IMR-90 (cell line): ENCODE results near the gene HIPK1. TPM values are rescaled to one million over a fixed set of nuclear protein-coding genes. Genes with fewer than 3 reads are reported as not detected.

Experiments
- ATAC-seq: fragments of 200-7000 bp; cut with Tn5 transposase; 2 replicates; pipeline ENCODE4 v1.9.1; 2020; ENCODE audit warnings: low read depth, mild to moderate bottlenecking, moderate library complexity
- BruUV-seq: library from RNA; stranded (reverse); fragments of 400-500 nt; replicated peaks from 2 replicates; lab custom pipeline; 2021; lab: Mats Ljungman, UMichigan
- CTCF ChIA-PET: fragments of 300-600 bp; formaldehyde crosslinking; extraction: SDS; loops from one replicate; lab custom pipeline; 2021; ENCODE audit warnings: antibody characterized with exemption; lab: Yijun Ruan, JAX
- POLR2A ChIA-PET: fragments of 300-600 bp; sonication (Branson Sonifier 250); formaldehyde crosslinking; loops from one replicate; lab custom pipeline; 2022; ENCODE audit warnings: antibody characterized with exemption; ENCODE audit not compliant: unreplicated experiment; lab: Charles Lee
- DNase-seq: peaks from one replicate; pipeline ENCODE4 v3.0.0; 2013
- H2AFZ ChIP-seq: replicated peaks from 2 replicates; pipeline ENCODE3; 2013; ENCODE audit warnings: low read length, mild to moderate bottlenecking; ENCODE audit not compliant: poor library complexity
- H2AK5ac ChIP-seq: 2 replicates; pipeline ENCODE4 v1.6.1; 2013; ENCODE audit warnings: low read depth, low read length, inconsistent platforms
- H2AK9ac ChIP-seq: replicated peaks from 2 replicates; pipeline ENCODE3; 2013; ENCODE audit warnings: mild to moderate bottlenecking, low read depth, low read length, moderate library complexity; ENCODE audit not compliant: poor library complexity
- H2BK120ac ChIP-seq: 2 replicates; pipeline ENCODE4 v1.6.1; 2013; ENCODE audit warnings: low read depth, low read length, inconsistent platforms
- H2BK15ac ChIP-seq: 3 replicates; pipeline ENCODE4 v1.6.1; 2013; ENCODE audit warnings: low read depth, low read length, inconsistent platforms
- H2BK20ac ChIP-seq: 2 replicates; pipeline ENCODE4 v1.6.1; 2013; ENCODE audit warnings: low read depth, mild to moderate bottlenecking, inconsistent platforms, low read length, moderate library complexity
- H2BK5ac ChIP-seq: 2 replicates; pipeline ENCODE4 v1.6.1; 2013; ENCODE audit warnings: mild to moderate bottlenecking, low read depth, low read length, inconsistent platforms; ENCODE audit not compliant: poor library complexity, severe bottlenecking
- H3K14ac ChIP-seq: replicated peaks from 2 replicates; pipeline ENCODE4 v1.6.1; 2013; ENCODE audit warnings: low read depth, low read length, inconsistent platforms
- H3K18ac ChIP-seq: 2 replicates; pipeline ENCODE4 v1.6.1; 2013; ENCODE audit warnings: low read depth, low read length, control low read depth
- H3K23ac ChIP-seq: 2 replicates; pipeline ENCODE4 v1.6.1; 2013; ENCODE audit warnings: low read depth, low read length, inconsistent platforms
- H3K27ac ChIP-seq: 2 replicates; pipeline ENCODE4 v1.5.1; 2013; ENCODE audit warnings: mild to moderate bottlenecking, control low read depth, low read length; ENCODE audit not compliant: insufficient read depth
- H3K27me3 ChIP-seq: 2 replicates; pipeline ENCODE4 v1.6.1; 2013; ENCODE audit warnings: low read length; ENCODE audit not compliant: control insufficient read depth, insufficient read depth
- H3K36me3 ChIP-seq: 2 replicates; pipeline ENCODE4 v1.6.1; 2013; ENCODE audit warnings: low read length, mixed read lengths; ENCODE audit not compliant: control insufficient read depth, insufficient read depth
- H3K4ac ChIP-seq: 2 replicates; pipeline ENCODE4 v1.6.1; 2013; ENCODE audit warnings: low read depth, low read length, inconsistent platforms
- H3K4me1 ChIP-seq: 2 replicates; pipeline ENCODE4 v1.6.1; 2013; ENCODE audit warnings: low read length, mixed read lengths; ENCODE audit not compliant: control insufficient read depth, insufficient read depth
- H3K4me2 ChIP-seq: 2 replicates; pipeline ENCODE4 v1.6.1; 2013; ENCODE audit warnings: low read depth, mild to moderate bottlenecking, control low read depth, low read length, moderate library complexity
- H3K4me3 ChIP-seq: 2 replicates; pipeline ENCODE4 v1.5.1; 2013; ENCODE audit warnings: low read depth, mild to moderate bottlenecking, control low read depth, low read length, moderate library complexity; ENCODE audit not compliant: insufficient read depth
- H3K56ac ChIP-seq: 2 replicates; pipeline ENCODE4 v1.6.1; 2013; ENCODE audit warnings: low read length, inconsistent platforms; ENCODE audit not compliant: insufficient read depth; ENCODE audit errors: extremely low read depth
- H3K79me1 ChIP-seq, 2 experiments: 2 replicates each; pipeline ENCODE4 v1.6.1; 2013; ENCODE audit warnings: low read length in 2 of 2, inconsistent platforms in 1 of 2, low read depth in 1 of 2
- H3K9ac ChIP-seq: 2 replicates; pipeline ENCODE4 v1.6.1; 2013; ENCODE audit warnings: low read depth, low read length, control low read depth
- H3K9me1 ChIP-seq: 2 replicates; pipeline ENCODE4 v1.6.1; 2013; ENCODE audit warnings: low read length, inconsistent platforms; ENCODE audit not compliant: insufficient read depth
- H3K9me3 ChIP-seq: 2 replicates; pipeline ENCODE4 v1.6.1; 2013; ENCODE audit warnings: low read length; ENCODE audit not compliant: control insufficient read depth, insufficient read depth
- H4K20me1 ChIP-seq: 2 replicates; pipeline ENCODE4 v1.6.1; 2013; ENCODE audit warnings: low read length, inconsistent platforms; ENCODE audit not compliant: insufficient read depth
- H4K5ac ChIP-seq: 2 replicates; pipeline ENCODE4 v1.6.1; 2013; ENCODE audit warnings: mild to moderate bottlenecking, low read depth, low read length, control low read depth
- H4K8ac ChIP-seq, 2 experiments: 2 replicates each; pipeline ENCODE4 v1.6.1; 2013; ENCODE audit warnings: low read depth in 2 of 2, low read length in 2 of 2, control low read depth in 1 of 2, inconsistent platforms in 1 of 2
- H4K91ac ChIP-seq: 2 replicates; pipeline ENCODE4 v1.6.1; 2013; ENCODE audit warnings: low read depth, low read length, inconsistent platforms; ENCODE audit not compliant: insufficient read depth
- BHLHE40 ChIP-seq: fragments of 150-350 bp; IDR thresholded peaks from 2 replicates; pipeline ENCODE4 v1.6.1; 2016; ENCODE audit warnings: mild to moderate bottlenecking, low read depth, low read length
- CEBPB ChIP-seq: IDR thresholded peaks from 2 replicates; pipeline ENCODE4 v1.6.1; 2012; ENCODE audit warnings: low read depth, low read length, improper control_type of control experiment
- CHD1 ChIP-seq: IDR thresholded peaks from 2 replicates; pipeline ENCODE4 v1.6.1; 2012; ENCODE audit warnings: low read depth, low read length, improper control_type of control experiment
- FOS ChIP-seq: fragments of 150-350 bp; IDR thresholded peaks from 2 replicates; pipeline ENCODE4 v1.6.1; 2016; ENCODE audit warnings: low read depth, low read length
- MAZ ChIP-seq: IDR thresholded peaks from 2 replicates; pipeline ENCODE4 v1.6.1; 2012; ENCODE audit warnings: low read depth, mild to moderate bottlenecking, low read length, improper control_type of control experiment, moderate library complexity, borderline replicate concordance
- MXI1 ChIP-seq: IDR thresholded peaks from 2 replicates; pipeline ENCODE4 v1.6.1; 2012; ENCODE audit warnings: low read depth, mild to moderate bottlenecking, low read length, moderate library complexity, borderline replicate concordance
- NFE2L2 ChIP-seq: fragments of 150-350 bp; IDR thresholded peaks from 2 replicates; pipeline ENCODE4 v1.6.1; 2016; ENCODE audit warnings: low read depth, mild to moderate bottlenecking, low read length
- RAD21 ChIP-seq: IDR thresholded peaks from 2 replicates; pipeline ENCODE4 v1.6.1; 2012; ENCODE audit warnings: low read length, improper control_type of control experiment
- RCOR1 ChIP-seq: IDR thresholded peaks from 2 replicates; pipeline ENCODE4 v1.6.1; 2012; ENCODE audit warnings: mild to moderate bottlenecking, low read length, improper control_type of control experiment; ENCODE audit not compliant: insufficient replicate concordance
- SMC3 ChIP-seq: fragments of 150-350 bp; IDR thresholded peaks from 2 replicates; pipeline ENCODE4 v1.6.1; 2016; ENCODE audit warnings: low read depth, mild to moderate bottlenecking, antibody characterized with exemption, low read length, moderate library complexity
- WGBS, 2 experiments: methylation state at CpG; one replicate each; pipeline versions ENCODE4 v1.1.5 to v1.1.7; 2013; ENCODE audit warnings: missing lambda C conversion rate in 2 of 2; ENCODE audit not compliant: insufficient read length in 1 of 2; ENCODE audit errors: extremely low coverage in 2 of 2; 5-methylcytosine and 5-hydroxymethylcytosine counted together
- dilution Hi-C: fragments of 300-500 bp; cut with HindIII; formaldehyde crosslinking; loops from one replicate; pipeline ENCODE4 v1.14.3; 2018; ENCODE audit warnings: low sequenced_read_pairs; ENCODE audit not compliant: unreplicated experiment
- in situ Hi-C: fragments of 300-500 bp; cut with MboI; formaldehyde crosslinking; loops from 3 replicates; pipeline ENCODE4 v1.14.3; 2019; ENCODE audit warnings: low sequenced_read_pairs, inconsistent platforms, mixed read lengths
- intact Hi-C: fragments of 100-400 bp; cut with micrococcal nuclease; formaldehyde crosslinking; loops from 2 replicates; pipeline ENCODE4 v1.10.0; 2022
- polyA plus RNA-seq, 3 experiments: library from polyadenylated mRNA; depleted of rRNA; stranded (reverse); fragments of >200 nt; gene quantifications; 2 replicates each; pipeline ENCODE4 v1.2.3, GENCODE V29; 2012; ENCODE audit warnings: low replicate concordance in 1 of 3
- total RNA-seq: library from RNA; depleted of rRNA; stranded (reverse); fragments of >200 nt; gene quantifications from 2 replicates; pipeline ENCODE4 v1.2.3, GENCODE V29; 2012
- TF ChIP-seq, protein P1 (sequence below): fragments of 150-350 bp; IDR thresholded peaks from 2 replicates; pipeline ENCODE4 v1.6.1; 2017; ENCODE audit warnings: mild to moderate bottlenecking, antibody characterized with exemption, low read length, low read depth

HIPK1 gene
- total and polyA plus RNA-seq, 2 of the 4 experiments (the other 2 are of a cell fraction) = 15.3 to 33.9 TPM

DNA sequence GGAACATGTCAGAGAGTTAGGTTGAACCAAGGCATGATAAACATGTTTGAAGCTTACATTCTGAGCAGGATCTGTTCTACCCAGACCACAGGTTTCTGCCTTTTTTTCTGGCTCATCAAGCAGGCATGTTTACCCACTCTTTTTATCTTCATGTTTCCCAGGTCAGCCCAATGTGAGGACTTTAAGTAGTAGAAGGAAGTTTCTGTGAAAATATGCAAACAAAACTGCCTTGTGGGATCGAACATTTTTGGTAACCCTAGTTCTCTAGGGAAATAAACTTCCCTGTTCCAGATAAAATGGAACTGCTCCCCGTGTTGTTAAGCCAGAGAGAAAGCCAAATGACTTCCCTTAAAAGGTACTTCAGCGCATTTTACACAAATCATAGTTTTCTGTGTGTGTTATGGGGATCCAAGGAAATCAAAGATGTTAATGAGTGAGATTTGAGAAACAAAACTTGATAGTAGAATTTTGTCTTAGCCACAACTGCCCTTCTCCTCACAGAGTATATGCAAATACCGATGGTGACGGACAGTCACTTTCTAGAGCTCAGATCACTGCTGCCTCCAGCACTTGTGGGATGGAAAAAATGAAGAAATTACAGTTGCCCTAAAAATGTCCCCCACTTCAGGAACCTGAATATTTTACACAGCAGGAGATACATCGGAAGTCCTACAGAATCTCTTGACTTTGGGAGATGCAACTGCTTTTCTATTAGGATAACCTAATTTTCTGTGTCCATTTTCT lies 765 bp upstream of the HIPK1 start:
- peaks cover 2% of the 10 kb centered on the region; the same call in 1 of the 2 replicates for H3K9me1 ChIP-seq
- ChIA-PET POLR2A (interaction anchor here (0.6 kb wide), 1 partner anchor 42 kb away, joined by 5 read pairs; no protein-coding TSS in a partner anchor), CTCF (interaction anchor here (0.6 to 0.7 kb wide), 2 partner anchors 395 to 451 kb away, joined by 3 to 4 read pairs; no protein-coding TSS in a partner anchor)
- no TSS peak for BruUV-seq
- 0 out of 2 replicates have a peak overlapping the region, but pooled peaks have one; percentile 89 for H2AK5ac ChIP-seq
- peak overlapping the region; percentile 97 for H3K4me2 ChIP-seq
- dilution Hi-C loops (no loop called here), in situ Hi-C loops (no loop called here), intact Hi-C loops (loop anchor here (2.0 kb wide), 1 partner anchor 16 kb away; no protein-coding TSS in a partner anchor)
- H3K23ac ChIP-seq = peak overlapping the region; percentile 97
- H3K4me3 ChIP-seq = peak overlapping the region; percentile 96
- peak overlapping the region; percentile 81 for H3K56ac ChIP-seq
- peak overlapping the region; percentile 87 for H3K18ac ChIP-seq
- peak overlapping the region; percentile 56 to 99 for H4K8ac ChIP-seq
- H3K79me1 ChIP-seq = peaks cover 0 to 29% of the 10 kb centered on the region in 2 experiments; a peak in 2 of 4 replicates
- H4K20me1 ChIP-seq = peaks cover 30% of the 10 kb centered on the region
- no peak overlapping the region for H2BK20ac ChIP-seq
- TF ChIP-seq, protein P1, sequence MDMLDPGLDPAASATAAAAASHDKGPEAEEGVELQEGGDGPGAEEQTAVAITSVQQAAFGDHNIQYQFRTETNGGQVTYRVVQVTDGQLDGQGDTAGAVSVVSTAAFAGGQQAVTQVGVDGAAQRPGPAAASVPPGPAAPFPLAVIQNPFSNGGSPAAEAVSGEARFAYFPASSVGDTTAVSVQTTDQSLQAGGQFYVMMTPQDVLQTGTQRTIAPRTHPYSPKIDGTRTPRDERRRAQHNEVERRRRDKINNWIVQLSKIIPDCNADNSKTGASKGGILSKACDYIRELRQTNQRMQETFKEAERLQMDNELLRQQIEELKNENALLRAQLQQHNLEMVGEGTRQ = no peak
- no peak for TF ChIP-seq NFE2L2
- no peak for TF ChIP-seq CEBPB
- no peak for TF ChIP-seq BHLHE40
- no peak for TF ChIP-seq RAD21
- no peak for TF ChIP-seq SMC3
- no peak for TF ChIP-seq RCOR1
- TF ChIP-seq MXI1 = no peak
- no peak for TF ChIP-seq FOS
- no peak for TF ChIP-seq MAZ
- no peak for TF ChIP-seq CHD1
- peak overlapping the region; percentile 75; the same call in 1 of the 3 replicates for H2BK15ac ChIP-seq
- no peaks in the 10 kb centered on the region for H3K36me3 ChIP-seq
- peak overlapping the region; percentile 99; the same call in 1 of the 2 replicates for H4K5ac ChIP-seq
- peak overlapping the region; percentile 97; the same call in 1 of the 2 replicates for H3K9ac ChIP-seq
- H4K91ac ChIP-seq = 0 out of 2 replicates have a peak overlapping the region, but pooled peaks have one; percentile 79
- H3K4ac ChIP-seq = peak overlapping the region; percentile 99
- H2AFZ ChIP-seq = peak overlapping the region; percentile 99
- H3K9me3 ChIP-seq = no peaks in the 10 kb centered on the region
- peak overlapping the region; percentile 92 for H2BK5ac ChIP-seq
- DNase-seq (peak; percentile 35), ATAC-seq (no peak)
- no peak overlapping the region for H2AK9ac ChIP-seq
- no peaks in the 10 kb centered on the region for H3K27me3 ChIP-seq
- peak overlapping the region; percentile 88; the same call in 1 of the 2 replicates for H2BK120ac ChIP-seq
- H3K27ac ChIP-seq = peak overlapping the region; percentile 97
- no CpG with 5 or more reads among the region's 6 CpGs for WGBS, 2 experiments
- H3K14ac ChIP-seq = peak overlapping the region; percentile 99
- no peaks in the 10 kb centered on the region for H3K4me1 ChIP-seq
